ENCODE results near the gene TMEM121.

DNA sequence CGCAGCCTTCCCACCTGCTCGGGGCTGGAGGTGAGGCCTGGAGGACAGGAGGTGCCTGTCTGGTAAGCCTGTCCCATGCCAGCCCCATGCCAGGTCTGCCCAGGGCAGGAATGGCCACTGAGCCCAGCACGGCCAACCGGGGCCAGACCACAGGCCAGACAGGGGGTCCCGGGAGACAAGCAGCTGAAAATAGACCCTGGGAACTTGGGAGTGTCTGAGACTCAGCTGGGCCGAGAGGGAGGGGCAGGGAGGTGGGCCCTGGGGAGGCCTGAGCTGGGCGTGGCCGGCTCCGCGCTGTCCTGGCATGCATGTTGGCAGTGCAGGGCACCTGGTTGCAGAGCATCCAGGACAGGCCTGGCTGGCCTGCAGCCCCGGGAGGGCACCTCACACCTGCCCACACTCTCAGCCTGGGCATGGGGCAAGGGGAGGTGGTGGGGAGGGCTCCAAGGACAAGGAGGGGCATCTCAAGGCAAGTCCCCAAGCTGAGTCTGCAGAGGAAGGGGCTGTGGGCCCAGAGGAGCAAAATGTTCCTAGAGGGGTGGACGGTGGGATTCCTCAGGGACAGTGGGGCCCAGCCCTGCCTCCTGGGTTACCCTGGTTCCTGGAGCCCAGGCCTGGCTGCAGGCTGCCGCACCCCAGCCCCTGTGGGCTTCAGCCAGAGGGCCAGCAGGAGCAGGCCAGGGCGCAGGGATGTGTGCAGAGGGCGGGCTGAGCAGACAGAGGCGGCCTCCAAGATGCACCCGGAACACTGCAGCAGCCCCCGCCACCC is 42.9 kb upstream of the TMEM121 start:
- TF ChIP-seq, protein P1, sequence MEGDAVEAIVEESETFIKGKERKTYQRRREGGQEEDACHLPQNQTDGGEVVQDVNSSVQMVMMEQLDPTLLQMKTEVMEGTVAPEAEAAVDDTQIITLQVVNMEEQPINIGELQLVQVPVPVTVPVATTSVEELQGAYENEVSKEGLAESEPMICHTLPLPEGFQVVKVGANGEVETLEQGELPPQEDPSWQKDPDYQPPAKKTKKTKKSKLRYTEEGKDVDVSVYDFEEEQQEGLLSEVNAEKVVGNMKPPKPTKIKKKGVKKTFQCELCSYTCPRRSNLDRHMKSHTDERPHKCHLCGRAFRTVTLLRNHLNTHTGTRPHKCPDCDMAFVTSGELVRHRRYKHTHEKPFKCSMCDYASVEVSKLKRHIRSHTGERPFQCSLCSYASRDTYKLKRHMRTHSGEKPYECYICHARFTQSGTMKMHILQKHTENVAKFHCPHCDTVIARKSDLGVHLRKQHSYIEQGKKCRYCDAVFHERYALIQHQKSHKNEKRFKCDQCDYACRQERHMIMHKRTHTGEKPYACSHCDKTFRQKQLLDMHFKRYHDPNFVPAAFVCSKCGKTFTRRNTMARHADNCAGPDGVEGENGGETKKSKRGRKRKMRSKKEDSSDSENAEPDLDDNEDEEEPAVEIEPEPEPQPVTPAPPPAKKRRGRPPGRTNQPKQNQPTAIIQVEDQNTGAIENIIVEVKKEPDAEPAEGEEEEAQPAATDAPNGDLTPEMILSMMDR (IDR thresholded peaks at IDR 0.05) = no peak
- TF ChIP-seq POLR2A (IDR thresholded peaks at IDR 0.05) = peak; percentile 20
- no peak for TF ChIP-seq POLR2AphosphoS5 (IDR thresholded peaks at IDR 0.05)

Data from prostate gland (tissue), 2 donors.